H9 (cell line): ENCODE data around the gene PDYN. TPM values are rescaled to one million over a fixed set of nuclear protein-coding genes. Genes with fewer than 3 reads are reported as not detected.
"Not testable (repeated sequence)": the region's sequence is repeated elsewhere in the genome, so short reads cannot be mapped to it uniquely, and the experiment has no call there.

ENCODE experiments used
- DNase-seq: peaks from one replicate; pipeline ENCODE4 v3.0.0-alpha.2; 2017
- H2AFZ ChIP-seq: one replicate; pipeline ENCODE4 v1.6.1; 2013; ENCODE audit warnings: mild to moderate bottlenecking, low read length, control low read depth, moderate library complexity
- H2AK5ac ChIP-seq: 2 replicates; pipeline ENCODE4 v1.6.1; 2013; ENCODE audit warnings: low read length, control low read depth, mixed read lengths; ENCODE audit not compliant: insufficient read length
- H2BK120ac ChIP-seq: one replicate; pipeline ENCODE4 v1.6.1; 2013; ENCODE audit warnings: low read depth, mild to moderate bottlenecking, low read length, control low read depth, inconsistent platforms; ENCODE audit not compliant: poor library complexity, severe bottlenecking
- H2BK12ac ChIP-seq: 2 replicates; pipeline ENCODE4 v1.6.1; 2013; ENCODE audit warnings: low read length, control low read depth, mixed read lengths, low read depth; ENCODE audit not compliant: insufficient read length
- H2BK15ac ChIP-seq: 2 replicates; pipeline ENCODE4 v1.6.1; 2013; ENCODE audit warnings: low read depth, low read length, control low read depth
- H2BK20ac ChIP-seq: one replicate; pipeline ENCODE4 v1.6.1; 2013; ENCODE audit warnings: low read depth, mild to moderate bottlenecking, low read length, control low read depth, inconsistent platforms; ENCODE audit not compliant: poor library complexity, severe bottlenecking
- H2BK5ac ChIP-seq: 2 replicates; pipeline ENCODE4 v1.6.1; 2013; ENCODE audit warnings: low read length, control low read depth, mixed read lengths; ENCODE audit not compliant: insufficient read length
- H3K14ac ChIP-seq: 2 replicates; pipeline ENCODE4 v1.6.1; 2013; ENCODE audit warnings: low read length, control low read depth; ENCODE audit not compliant: insufficient read depth
- H3K18ac ChIP-seq: 2 replicates; pipeline ENCODE4 v1.6.1; 2013; ENCODE audit warnings: low read depth, mild to moderate bottlenecking, mixed read lengths, low read length, control low read depth; ENCODE audit not compliant: insufficient read length
- H3K23ac ChIP-seq: 2 replicates; pipeline ENCODE4 v1.6.1; 2013; ENCODE audit warnings: low read length, control low read depth, mixed read lengths, low read depth; ENCODE audit not compliant: insufficient read length
- H3K23me2 ChIP-seq: 2 replicates; pipeline ENCODE4 v1.6.1; 2013; ENCODE audit warnings: low read depth, mild to moderate bottlenecking, mixed read lengths, low read length, control low read depth; ENCODE audit not compliant: insufficient read length, poor library complexity, severe bottlenecking
- H3K27ac ChIP-seq: 2 replicates; pipeline ENCODE4 v1.5.1; 2013; ENCODE audit warnings: low read length, control low read depth, mixed read lengths, low read depth; ENCODE audit not compliant: insufficient read length
- H3K27me3 ChIP-seq: 2 replicates; pipeline ENCODE4 v1.6.1; 2013; ENCODE audit warnings: low read length, control low read depth, inconsistent platforms; ENCODE audit not compliant: insufficient read depth
- H3K4ac ChIP-seq: 2 replicates; pipeline ENCODE4 v1.6.1; 2013; ENCODE audit warnings: low read depth, mild to moderate bottlenecking, control low read depth, inconsistent platforms, low read length, moderate library complexity
- H3K4me1 ChIP-seq: 2 replicates; pipeline ENCODE4 v1.6.1; 2013; ENCODE audit warnings: low read length, control low read depth, inconsistent platforms; ENCODE audit not compliant: insufficient read depth
- H3K4me2 ChIP-seq: 2 replicates; pipeline ENCODE4 v1.6.1; 2013; ENCODE audit warnings: low read length, control low read depth, mixed read lengths; ENCODE audit not compliant: insufficient read length, insufficient read depth
- H3K56ac ChIP-seq: 2 replicates; pipeline ENCODE4 v1.6.1; 2013; ENCODE audit warnings: low read depth, mild to moderate bottlenecking, mixed read lengths, low read length, control low read depth; ENCODE audit not compliant: insufficient read length
- H3K79me1 ChIP-seq: 2 replicates; pipeline ENCODE4 v1.6.1; 2013; ENCODE audit warnings: low read depth, mild to moderate bottlenecking, moderate library complexity, low read length, control low read depth, inconsistent platforms; ENCODE audit not compliant: insufficient read depth, poor library complexity, severe bottlenecking
- H3K79me2 ChIP-seq: 2 replicates; pipeline ENCODE4 v1.6.1; 2013; ENCODE audit warnings: low read length, control low read depth, inconsistent platforms; ENCODE audit not compliant: insufficient read depth
- H3K9ac ChIP-seq: 2 replicates; pipeline ENCODE4 v1.6.1; 2013; ENCODE audit warnings: low read length, control low read depth, mixed read lengths; ENCODE audit not compliant: insufficient read length; ENCODE audit errors: extremely low read depth
- H3K9me3 ChIP-seq: one replicate; pipeline ENCODE4 v1.6.1; 2013; ENCODE audit warnings: low read depth, low read length, inconsistent platforms; ENCODE audit not compliant: control insufficient read depth
- H3T11ph ChIP-seq: one replicate; pipeline ENCODE4 v1.6.1; 2013; ENCODE audit warnings: mild to moderate bottlenecking, low read length, control low read depth, inconsistent platforms
- H4K20me1 ChIP-seq: one replicate; pipeline ENCODE4 v1.6.1; 2013; ENCODE audit not compliant: control insufficient read depth, insufficient read length, insufficient read depth
- H4K5ac ChIP-seq: 2 replicates; pipeline ENCODE4 v1.6.1; 2013; ENCODE audit warnings: low read depth, mild to moderate bottlenecking, mixed read lengths, low read length, control low read depth; ENCODE audit not compliant: insufficient read length
- H4K8ac ChIP-seq: replicated peaks from 2 replicates; pipeline ENCODE4 v1.6.1; 2013; ENCODE audit warnings: low read length, control low read depth, mixed read lengths, low read depth; ENCODE audit not compliant: insufficient read length
- H4K91ac ChIP-seq: 2 replicates; pipeline ENCODE4 v1.6.1; 2013; ENCODE audit warnings: low read depth, mild to moderate bottlenecking, moderate library complexity, mixed read lengths, low read length, control low read depth; ENCODE audit not compliant: insufficient read length
- H3K27ac Mint-ChIP-seq, 3 experiments: 2 replicates in 2 of 3; 3 replicates in 1 of 3; pipeline ENCODE4 v1.8.0; 2020 to 2021; ENCODE audit warnings: mixed read lengths in 3 of 3, mild to moderate bottlenecking in 1 of 3, moderate library complexity in 1 of 3
- H3K27me3 Mint-ChIP-seq: 2 replicates; pipeline ENCODE4 v1.8.0; 2021; ENCODE audit warnings: low read depth, mild to moderate bottlenecking, moderate library complexity, mixed read lengths
- H3K36me3 Mint-ChIP-seq, 3 experiments: 2 replicates in 2 of 3; 3 replicates in 1 of 3; pipeline ENCODE4 v1.8.0; 2020 to 2021; ENCODE audit warnings: low read depth in 3 of 3, mixed read lengths in 3 of 3; ENCODE audit not compliant: insufficient read depth in 1 of 3
- H3K4me1 Mint-ChIP-seq, 2 experiments: 2 replicates each; pipeline ENCODE4 v1.8.0; 2020; ENCODE audit warnings: mixed read lengths in 2 of 2
- H3K4me3 Mint-ChIP-seq, 2 experiments: 2 replicates in 1 of 2; 3 replicates in 1 of 2; pipeline ENCODE4 v1.8.0; 2020 to 2021; ENCODE audit warnings: mild to moderate bottlenecking in 2 of 2, mixed read lengths in 2 of 2, moderate library complexity in 1 of 2
- H3K9me3 Mint-ChIP-seq, 2 experiments: 2 replicates in 1 of 2; 3 replicates in 1 of 2; pipeline ENCODE4 v1.8.0; 2020; ENCODE audit warnings: mild to moderate bottlenecking in 2 of 2, mixed read lengths in 2 of 2, moderate library complexity in 1 of 2
- WGBS: extraction: QIAGEN DNeasy Blood & Tissue Kit; methylation state at CpG from one replicate; pipeline ENCODE4 v1.1.7; 2013; ENCODE audit warnings: missing lambda C conversion rate, low lambda C conversion rate, mixed read lengths; ENCODE audit not compliant: insufficient read length; ENCODE audit errors: extremely low coverage; 5-methylcytosine and 5-hydroxymethylcytosine counted together
- total RNA-seq: library from RNA; stranded (reverse); gene quantifications from 2 replicates; pipeline ENCODE4 v1.2.1, GENCODE V29; 2021
- TF ChIP-seq, protein P1 (sequence below): fragments of 200-600 bp; sonication (generic); conservative IDR thresholded peaks from 3 replicates; pipeline ENCODE4 v1.8.0; 2021; ENCODE audit warnings: antibody characterized with exemption, mild to moderate bottlenecking

Gene PDYN
- total RNA-seq, 1 experiment from 2014 or later: 0.63 TPM

DNA sequence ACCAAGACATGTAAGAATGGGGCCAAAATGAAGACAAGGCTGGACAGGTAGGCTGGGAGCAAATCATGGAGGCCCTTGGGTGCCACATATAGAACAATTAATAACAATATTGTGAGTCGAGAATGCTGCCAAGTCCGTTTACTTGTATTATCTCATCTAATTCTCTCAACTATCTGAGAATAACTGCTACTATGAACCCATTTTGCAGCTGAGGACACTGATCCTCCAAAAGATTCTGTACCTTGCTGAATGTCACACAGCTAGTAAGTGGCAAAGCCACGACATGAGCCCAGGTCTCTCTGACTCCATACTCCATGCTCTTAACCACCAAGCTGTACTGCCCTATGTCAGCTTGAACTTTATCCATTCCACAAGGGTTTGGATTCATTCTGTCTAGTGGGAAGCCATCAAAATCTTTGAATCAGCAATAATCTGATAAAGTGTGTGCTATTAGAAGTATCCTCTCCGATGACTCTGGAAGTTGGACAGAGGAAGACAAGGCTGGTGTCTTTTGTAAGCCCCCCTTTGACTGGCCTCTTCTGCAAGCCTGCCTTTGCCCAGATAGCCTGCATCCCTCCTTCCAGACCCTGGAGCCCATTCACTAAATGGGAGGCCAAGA is 43.5 kb upstream of the PDYN start:
- Histone ChIP-seq H2AK5ac (no peak overlapping the region), H2BK5ac (no peak overlapping the region), H3K4ac (no peak overlapping the region), H3K4me2 (no peak overlapping the region), H3K18ac (no peak overlapping the region), H3T11ph (no peak overlapping the region), H2AFZ (no peak overlapping the region), H2BK20ac (no peak overlapping the region), H3K4me1 (no peaks in the 10 kb centered on the region), H3K79me1 (no peaks in the 10 kb centered on the region), H3K9me3 (no peaks in the 10 kb centered on the region), H3K27ac (no peak overlapping the region), H3K56ac (no peak overlapping the region), H3K23me2 (no peaks in the 10 kb centered on the region), H2BK120ac (no peak overlapping the region), H2BK12ac (no peak overlapping the region), H4K8ac (no peak overlapping the region), H3K79me2 (no peaks in the 10 kb centered on the region), H4K5ac (no peak overlapping the region), H3K14ac (no peak overlapping the region), H3K23ac (no peak overlapping the region), H3K27me3 (no peaks in the 10 kb centered on the region; the same call in 1 of the 2 replicates), H4K91ac (no peak overlapping the region), H3K9ac (no peak overlapping the region), H2BK15ac (no peak overlapping the region), H4K20me1 (no peaks in the 10 kb centered on the region)
- no peak overlapping the region for H3K4me3 Mint-ChIP-seq
- no peaks in the 10 kb centered on the region for H3K36me3 Mint-ChIP-seq
- WGBS: no CpG with 5 or more reads among the region's 4 CpGs
- no peak overlapping the region for H3K27ac Mint-ChIP-seq
- H3K4me1 Mint-ChIP-seq: peaks cover 0 to 5% of the 10 kb centered on the region in 2 experiments; a peak in 2 of 4 replicates
- DNase-seq: no peak
- TF ChIP-seq, protein P1, sequence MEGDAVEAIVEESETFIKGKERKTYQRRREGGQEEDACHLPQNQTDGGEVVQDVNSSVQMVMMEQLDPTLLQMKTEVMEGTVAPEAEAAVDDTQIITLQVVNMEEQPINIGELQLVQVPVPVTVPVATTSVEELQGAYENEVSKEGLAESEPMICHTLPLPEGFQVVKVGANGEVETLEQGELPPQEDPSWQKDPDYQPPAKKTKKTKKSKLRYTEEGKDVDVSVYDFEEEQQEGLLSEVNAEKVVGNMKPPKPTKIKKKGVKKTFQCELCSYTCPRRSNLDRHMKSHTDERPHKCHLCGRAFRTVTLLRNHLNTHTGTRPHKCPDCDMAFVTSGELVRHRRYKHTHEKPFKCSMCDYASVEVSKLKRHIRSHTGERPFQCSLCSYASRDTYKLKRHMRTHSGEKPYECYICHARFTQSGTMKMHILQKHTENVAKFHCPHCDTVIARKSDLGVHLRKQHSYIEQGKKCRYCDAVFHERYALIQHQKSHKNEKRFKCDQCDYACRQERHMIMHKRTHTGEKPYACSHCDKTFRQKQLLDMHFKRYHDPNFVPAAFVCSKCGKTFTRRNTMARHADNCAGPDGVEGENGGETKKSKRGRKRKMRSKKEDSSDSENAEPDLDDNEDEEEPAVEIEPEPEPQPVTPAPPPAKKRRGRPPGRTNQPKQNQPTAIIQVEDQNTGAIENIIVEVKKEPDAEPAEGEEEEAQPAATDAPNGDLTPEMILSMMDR: no peak
- peaks cover 28% of the 10 kb centered on the region for H3K27me3 Mint-ChIP-seq
- no peaks in the 10 kb centered on the region; a peak in 1 of 5 replicates for H3K9me3 Mint-ChIP-seq

DNA sequence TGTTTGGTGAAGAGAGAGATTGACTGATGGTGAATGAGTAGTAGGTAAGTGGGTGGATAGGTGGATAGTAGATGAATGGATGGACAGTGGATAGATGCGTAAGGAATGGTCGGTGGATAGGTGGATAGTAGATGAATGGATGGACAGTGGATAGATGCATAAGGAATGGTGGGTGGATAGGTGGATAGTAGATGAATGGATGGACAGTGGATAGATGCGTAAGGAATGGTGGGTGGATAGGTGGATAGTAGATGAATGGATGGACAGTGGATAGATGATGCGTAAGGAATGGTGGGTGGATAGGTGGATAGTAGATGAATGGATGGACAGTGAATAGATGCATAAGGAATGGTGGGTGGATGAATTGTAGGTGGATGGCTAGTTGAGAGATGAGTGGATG is 42.5 kb upstream of the PDYN start:
- H2AFZ ChIP-seq, H2BK120ac ChIP-seq, H3K36me3 Mint-ChIP-seq, H3K9me3 ChIP-seq, H3K23me2 ChIP-seq, H2BK20ac ChIP-seq, H2BK5ac ChIP-seq, H3K4me3 Mint-ChIP-seq, H2BK15ac ChIP-seq, H3K56ac ChIP-seq, H3K14ac ChIP-seq, H3K4ac ChIP-seq, H4K8ac ChIP-seq, H4K20me1 ChIP-seq, H3K79me1 ChIP-seq, H3T11ph ChIP-seq, H4K91ac ChIP-seq, H3K27me3 ChIP-seq, H3K79me2 ChIP-seq, H3K27ac Mint-ChIP-seq, H3K18ac ChIP-seq, H3K4me1 Mint-ChIP-seq, H2BK12ac ChIP-seq, H3K27ac ChIP-seq, H3K9me3 Mint-ChIP-seq, H3K4me2 ChIP-seq, H3K23ac ChIP-seq, H3K4me1 ChIP-seq, H2AK5ac ChIP-seq, H3K9ac ChIP-seq, DNase-seq, H4K5ac ChIP-seq: not testable (repeated sequence)
- no CpG with 5 or more reads among the region's 4 CpGs for WGBS
- peaks cover 29% of the 10 kb centered on the region for H3K27me3 Mint-ChIP-seq
